OCI-LY1 (cell line): ENCODE measurements around the gene SPATA2L.
"Not testable (repeated sequence)": the region's sequence is repeated elsewhere in the genome, so short reads cannot be mapped to it uniquely, and the experiment has no call there.

Experiments
- H2AFZ ChIP-seq: fragments of 200-600 bp; sonication (generic), shearing (Covaris generic); 2 replicates; pipeline ENCODE4 v1.6.0; 2014; ENCODE audit warnings: antibody characterized with exemption, mild to moderate bottlenecking, low read length
- H3F3A ChIP-seq: fragments of 200-600 bp; sonication (generic), shearing (Covaris generic); 2 replicates; pipeline ENCODE4 v1.6.0; 2014; ENCODE audit warnings: mild to moderate bottlenecking, antibody characterized with exemption, low read length, moderate library complexity; ENCODE audit not compliant: insufficient read depth
- H3K27ac ChIP-seq: fragments of 200-600 bp; sonication (generic); 2 replicates; pipeline ENCODE4 v1.5.1; 2014; ENCODE audit warnings: low read length, mixed run types, mild to moderate bottlenecking, low read depth; ENCODE audit not compliant: poor library complexity, severe bottlenecking
- H3K27me3 ChIP-seq: fragments of 200-600 bp; sonication (generic); 2 replicates; pipeline ENCODE4 v1.6.0; 2014; ENCODE audit warnings: antibody characterized with exemption, mild to moderate bottlenecking, low read length, moderate library complexity; ENCODE audit not compliant: insufficient read depth
- H3K36me3 ChIP-seq: fragments of 200-600 bp; sonication (generic); 2 replicates; pipeline ENCODE4 v1.6.1; 2014; ENCODE audit warnings: mild to moderate bottlenecking, antibody characterized with exemption, low read length, moderate library complexity, mixed read lengths; ENCODE audit not compliant: insufficient read depth
- H3K4me1 ChIP-seq: fragments of 200-600 bp; sonication (generic); 2 replicates; pipeline ENCODE4 v1.5.1; 2014; ENCODE audit warnings: mild to moderate bottlenecking, low read length, moderate library complexity; ENCODE audit not compliant: insufficient read depth, severe bottlenecking
- H3K4me2 ChIP-seq: fragments of 200-600 bp; sonication (generic), shearing (Covaris generic); 2 replicates; pipeline ENCODE4 v1.6.1; 2014; ENCODE audit warnings: low read length
- H3K4me3 ChIP-seq: fragments of 200-600 bp; sonication (generic); 2 replicates; pipeline ENCODE4 v1.5.1; 2014; ENCODE audit warnings: low read length, low read depth, mild to moderate bottlenecking, mixed read lengths; ENCODE audit not compliant: poor library complexity, severe bottlenecking
- H3K79me2 ChIP-seq: fragments of 200-600 bp; shearing (Covaris generic); 2 replicates; pipeline ENCODE4 v1.6.1; 2016; ENCODE audit warnings: mixed run types, low read length, mixed read lengths; ENCODE audit not compliant: insufficient read depth
- H3K9ac ChIP-seq: fragments of 200-600 bp; sonication (generic), shearing (Covaris generic); 2 replicates; pipeline ENCODE4 v1.6.1; 2014; ENCODE audit warnings: mild to moderate bottlenecking, low read length, mixed read lengths
- H3K9me2 ChIP-seq: fragments of 200-600 bp; sonication (generic), shearing (Covaris generic); 2 replicates; pipeline ENCODE4 v1.6.1; 2014; ENCODE audit warnings: low read depth, mild to moderate bottlenecking, low read length, mixed read lengths
- H3K9me3 ChIP-seq: fragments of 200-600 bp; shearing (Covaris generic); 2 replicates; pipeline ENCODE4 v1.6.1; 2014; ENCODE audit warnings: low read length, mixed read lengths
- H4K20me1 ChIP-seq: fragments of 200-600 bp; sonication (generic), shearing (Covaris generic); 2 replicates; pipeline ENCODE4 v1.6.0; 2016; ENCODE audit warnings: mild to moderate bottlenecking, low read length; ENCODE audit not compliant: insufficient read depth
- EZH2 ChIP-seq: fragments of 200-600 bp; sonication (generic), shearing (Covaris generic); IDR thresholded peaks from 2 replicates; pipeline ENCODE4 v1.8.0; 2017; ENCODE audit warnings: borderline replicate concordance, mixed run types, mild to moderate bottlenecking, antibody characterized with exemption, low read length, moderate library complexity, mixed read lengths
- TF ChIP-seq, protein P1 (sequence below): fragments of 200-600 bp; sonication (generic), shearing (Covaris generic); IDR thresholded peaks from 2 replicates; pipeline ENCODE4 v1.5.1; 2017; ENCODE audit warnings: mild to moderate bottlenecking, antibody characterized with exemption, low read length, moderate library complexity, mixed read lengths

Gene SPATA2L

DNA sequence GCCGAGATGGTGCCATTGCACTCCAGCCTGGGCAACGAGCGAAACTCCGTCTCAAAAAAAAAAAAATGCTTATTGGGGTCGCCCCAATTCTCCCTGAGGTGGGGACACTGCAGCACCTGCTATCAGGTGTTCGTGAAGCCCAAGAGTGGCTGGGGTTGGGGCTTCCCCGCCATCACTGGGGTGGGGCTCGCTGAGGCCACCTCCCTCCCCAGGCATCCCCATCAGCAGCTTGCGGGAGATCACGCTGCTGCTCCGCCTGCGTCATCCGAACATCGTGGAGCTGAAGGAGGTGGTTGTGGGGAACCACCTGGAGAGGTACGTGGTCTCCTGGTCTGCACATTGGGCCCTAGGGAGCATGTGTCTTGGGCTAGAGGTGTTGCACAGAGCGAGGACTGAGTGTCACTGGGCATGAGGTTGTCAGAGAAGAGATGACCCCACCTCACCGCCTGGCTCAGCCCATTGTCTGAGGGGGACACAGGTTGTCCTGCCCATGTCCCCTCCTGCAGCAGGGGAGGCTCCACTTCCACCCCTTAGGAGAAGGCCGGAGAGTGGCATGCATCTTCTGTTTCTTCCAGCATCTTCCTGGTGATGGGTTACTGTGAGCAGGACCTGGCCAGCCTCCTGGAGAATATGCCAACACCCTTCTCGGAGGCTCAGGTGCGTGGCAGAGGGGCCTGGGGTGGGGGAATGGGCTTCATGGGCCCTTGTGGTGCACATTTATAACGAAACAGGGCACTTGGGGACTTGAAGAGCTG lies 10.1 kb downstream of the SPATA2L start:
- no peak overlapping the region for H2AFZ ChIP-seq
- H3K9me3 ChIP-seq, result no peaks in the 10 kb centered on the region
- H3K79me2 ChIP-seq, result no peaks in the 10 kb centered on the region; the same call in 1 of the 2 replicates
- H3K9ac ChIP-seq, result no peak overlapping the region
- H3F3A ChIP-seq, result no peaks in the 10 kb centered on the region
- TF ChIP-seq EZH2, result no peak
- TF ChIP-seq, protein P1, sequence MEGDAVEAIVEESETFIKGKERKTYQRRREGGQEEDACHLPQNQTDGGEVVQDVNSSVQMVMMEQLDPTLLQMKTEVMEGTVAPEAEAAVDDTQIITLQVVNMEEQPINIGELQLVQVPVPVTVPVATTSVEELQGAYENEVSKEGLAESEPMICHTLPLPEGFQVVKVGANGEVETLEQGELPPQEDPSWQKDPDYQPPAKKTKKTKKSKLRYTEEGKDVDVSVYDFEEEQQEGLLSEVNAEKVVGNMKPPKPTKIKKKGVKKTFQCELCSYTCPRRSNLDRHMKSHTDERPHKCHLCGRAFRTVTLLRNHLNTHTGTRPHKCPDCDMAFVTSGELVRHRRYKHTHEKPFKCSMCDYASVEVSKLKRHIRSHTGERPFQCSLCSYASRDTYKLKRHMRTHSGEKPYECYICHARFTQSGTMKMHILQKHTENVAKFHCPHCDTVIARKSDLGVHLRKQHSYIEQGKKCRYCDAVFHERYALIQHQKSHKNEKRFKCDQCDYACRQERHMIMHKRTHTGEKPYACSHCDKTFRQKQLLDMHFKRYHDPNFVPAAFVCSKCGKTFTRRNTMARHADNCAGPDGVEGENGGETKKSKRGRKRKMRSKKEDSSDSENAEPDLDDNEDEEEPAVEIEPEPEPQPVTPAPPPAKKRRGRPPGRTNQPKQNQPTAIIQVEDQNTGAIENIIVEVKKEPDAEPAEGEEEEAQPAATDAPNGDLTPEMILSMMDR, result no peak
- peaks cover 11% of the 10 kb centered on the region for H3K4me1 ChIP-seq
- no peaks in the 10 kb centered on the region for H4K20me1 ChIP-seq
- peaks cover 71% of the 10 kb centered on the region for H3K36me3 ChIP-seq
- no peaks in the 10 kb centered on the region for H3K27me3 ChIP-seq
- no peak overlapping the region for H3K4me3 ChIP-seq
- H3K4me2 ChIP-seq, result no peak overlapping the region
- H3K9me2 ChIP-seq, result no peaks in the 10 kb centered on the region
- no peak overlapping the region for H3K27ac ChIP-seq

DNA sequence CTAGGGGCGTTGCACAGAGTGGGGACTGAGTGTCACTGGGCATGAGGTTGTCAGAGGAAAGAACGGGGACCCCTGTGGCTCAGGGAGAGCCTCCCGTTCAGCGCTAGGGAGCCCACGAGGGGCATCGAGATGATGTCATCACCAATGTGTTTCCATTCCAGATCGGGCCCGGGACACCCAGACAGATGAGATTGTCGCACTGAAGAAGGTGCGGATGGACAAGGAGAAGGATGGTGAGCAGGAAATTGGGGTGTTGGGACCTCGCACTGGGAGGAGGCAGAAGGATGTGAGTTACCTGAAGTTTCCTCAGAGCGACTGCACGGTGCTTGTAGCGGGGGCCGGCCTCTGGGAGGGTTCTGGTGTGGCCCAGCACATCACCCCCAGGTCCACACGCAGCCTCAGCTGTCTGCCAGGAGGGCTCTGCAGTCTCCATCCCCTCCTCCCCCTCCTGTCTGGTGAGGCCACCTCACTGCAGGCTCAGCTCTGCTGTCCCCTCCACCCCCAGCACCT lies 11.1 kb downstream of the SPATA2L start:
- peaks cover 66% of the 10 kb centered on the region for H3K36me3 ChIP-seq
- no peak for TF ChIP-seq EZH2
- TF ChIP-seq, protein P1, result no peak
- H3K79me2 ChIP-seq, result no peaks in the 10 kb centered on the region; the same call in 1 of the 2 replicates
- H3F3A ChIP-seq, result no peaks in the 10 kb centered on the region
- H3K9me2 ChIP-seq, result no peaks in the 10 kb centered on the region
- H3K27me3 ChIP-seq, result no peaks in the 10 kb centered on the region
- no peak overlapping the region for H3K9ac ChIP-seq
- H2AFZ ChIP-seq, result no peak overlapping the region
- peaks cover 11% of the 10 kb centered on the region for H3K4me1 ChIP-seq
- H3K4me2 ChIP-seq, result no peak overlapping the region
- no peaks in the 10 kb centered on the region for H4K20me1 ChIP-seq
- H3K9me3 ChIP-seq, result no peaks in the 10 kb centered on the region
- H3K4me3 ChIP-seq, result no peak overlapping the region
- H3K27ac ChIP-seq, result no peak overlapping the region

DNA sequence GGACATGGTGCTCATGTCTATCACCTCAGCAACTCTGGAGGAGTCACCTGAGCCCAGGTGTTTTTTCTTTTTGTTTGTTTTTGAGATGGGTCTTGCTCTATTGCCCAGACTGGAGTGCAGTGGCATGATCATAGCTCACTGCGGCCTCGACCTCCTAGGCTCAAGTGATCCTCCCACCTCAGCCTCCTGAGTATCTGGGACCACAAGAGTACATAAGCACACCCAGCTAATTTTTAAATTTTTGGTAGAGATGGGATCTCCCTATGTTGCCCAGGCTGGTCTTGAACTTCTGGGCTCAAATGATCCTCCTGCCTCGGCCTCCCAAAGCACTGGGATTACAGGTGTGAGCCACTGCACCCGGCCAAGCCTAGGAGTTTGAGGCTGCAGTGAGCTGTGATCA lies 11.9 kb downstream of the SPATA2L start:
- not testable (repeated sequence) for H3K9me2 ChIP-seq, H3K27me3 ChIP-seq
- peaks cover 59% of the 10 kb centered on the region for H3K36me3 ChIP-seq

DNA sequence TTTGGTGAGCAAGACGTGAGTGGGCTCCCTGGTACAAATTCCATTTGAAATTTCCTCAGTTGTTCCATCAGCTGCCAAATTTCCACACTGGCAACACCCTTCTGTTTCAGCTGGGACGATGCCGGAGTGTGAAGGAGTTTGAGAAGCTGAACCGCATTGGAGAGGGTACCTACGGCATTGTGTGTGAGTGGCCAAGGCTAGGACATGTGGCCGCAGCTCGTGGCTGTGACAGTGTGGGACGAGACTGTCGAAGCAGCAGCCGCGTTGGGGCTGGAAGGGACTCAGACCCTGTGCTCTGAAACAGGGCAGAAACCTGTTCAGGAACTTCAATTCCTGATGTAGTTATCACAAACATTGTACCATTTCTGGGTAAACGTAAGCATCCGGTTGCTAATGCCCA lies 12.4 kb downstream of the SPATA2L start:
- no peak overlapping the region for H2AFZ ChIP-seq
- no peaks in the 10 kb centered on the region for H4K20me1 ChIP-seq
- H3K27ac ChIP-seq, result no peak overlapping the region
- peaks cover 56% of the 10 kb centered on the region for H3K36me3 ChIP-seq
- no peak overlapping the region for H3K9ac ChIP-seq
- no peaks in the 10 kb centered on the region for H3K27me3 ChIP-seq
- H3K4me1 ChIP-seq, result peaks cover 11% of the 10 kb centered on the region
- no peak for TF ChIP-seq EZH2
- TF ChIP-seq, protein P1, result no peak
- H3F3A ChIP-seq, result no peaks in the 10 kb centered on the region
- no peak overlapping the region for H3K4me2 ChIP-seq
- no peaks in the 10 kb centered on the region; the same call in 1 of the 2 replicates for H3K79me2 ChIP-seq
- no peaks in the 10 kb centered on the region for H3K9me2 ChIP-seq
- no peaks in the 10 kb centered on the region for H3K9me3 ChIP-seq
- no peak overlapping the region for H3K4me3 ChIP-seq

More for the DNA sequence above, 11.9 kb downstream of the SPATA2L start:
- not testable (repeated sequence) for H3K9ac ChIP-seq, H3K4me3 ChIP-seq, H3F3A ChIP-seq, H3K9me3 ChIP-seq, H3K27ac ChIP-seq, H2AFZ ChIP-seq, H3K4me2 ChIP-seq, H3K79me2 ChIP-seq, H4K20me1 ChIP-seq
- H3K4me1 ChIP-seq, result peaks cover 11% of the 10 kb centered on the region
